Sciatic nerve (tissue), 2 donors: ENCODE results near the gene RNF103. TPM values are rescaled to one million over a fixed set of nuclear protein-coding genes. Genes with fewer than 3 reads are reported as not detected.
"Not testable (repeated sequence)": the region's sequence is repeated elsewhere in the genome, so short reads cannot be mapped to it uniquely, and the experiment has no call there.

Experiments
- ATAC-seq: fragments of 200-7000 bp; cut with Tn5 transposase; one replicate; pipeline ENCODE4 v1.9.1; 2020; ENCODE audit warnings: mild to moderate bottlenecking, moderate library complexity
- DNase-seq: peaks from one replicate; pipeline ENCODE4 v3.0.0-alpha.2; 2020; ENCODE audit warnings: low spot score
- intact Hi-C: fragments of 100-400 bp; cut with DNase I; formaldehyde crosslinking; loops from one replicate; pipeline ENCODE4 v1.14.2; 2022
- total RNA-seq: library from RNA; stranded (reverse); fragmentation: NEBNext Ultra II Directional; extraction: Animal tissue kit (Norgen Biotek cat#: 25700); gene quantifications from one replicate; pipeline ENCODE4 v1.2.1, GENCODE V29; 2021
- donor health status: DM: no; HTN: no; CAD: no.
- donor health status: DM: no; HTN: no; CAD: no.

RNF103 gene
- total RNA-seq, 1 donor from 2014 or later: 62.2 TPM

DNA sequence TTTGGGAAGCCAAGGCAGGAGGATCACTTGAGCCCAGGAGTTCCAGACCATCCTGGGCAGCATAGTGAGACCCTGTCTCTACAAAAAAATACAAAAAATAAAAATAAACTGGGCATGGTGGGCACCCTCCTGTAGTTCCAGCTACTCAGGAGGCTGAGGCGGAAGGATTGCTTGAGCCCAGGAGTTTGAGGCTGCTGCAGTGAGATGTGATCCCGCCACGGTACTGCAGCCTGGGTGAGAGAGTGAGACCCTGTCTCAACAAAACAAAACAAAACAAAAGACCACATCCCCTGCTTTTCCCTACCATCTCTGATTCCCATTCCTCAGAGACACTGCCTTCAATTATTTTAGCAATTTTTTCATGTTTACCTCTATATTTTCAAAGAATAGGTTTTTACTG is 3.9 kb upstream of the RNF103 start:
- intact Hi-C loops: no loop called here
- ATAC-seq: no peak
- no peak for DNase-seq

DNA sequence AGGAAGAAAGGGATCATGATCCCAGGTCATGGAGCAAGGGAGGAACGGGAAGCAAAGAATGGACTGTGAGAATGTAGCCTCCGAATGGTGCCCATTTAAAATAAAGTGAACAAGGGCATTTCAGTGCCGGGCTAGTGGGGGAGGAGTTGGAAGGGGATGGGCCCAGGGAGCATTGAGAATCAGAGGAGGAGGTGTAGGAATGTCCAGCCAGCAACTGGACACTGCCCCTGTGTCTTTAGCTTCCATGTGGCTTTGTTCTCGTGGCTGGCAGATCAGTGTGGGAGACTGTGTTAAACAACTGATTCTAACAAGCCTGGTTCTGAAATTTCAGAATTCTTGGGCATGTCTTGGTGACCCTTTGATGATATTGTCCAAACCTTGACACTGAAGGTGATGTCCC is 1.4 kb upstream of the RNF103 start:
- intact Hi-C loops: no loop called here
- no peak for DNase-seq
- peak; percentile 35 for ATAC-seq

DNA sequence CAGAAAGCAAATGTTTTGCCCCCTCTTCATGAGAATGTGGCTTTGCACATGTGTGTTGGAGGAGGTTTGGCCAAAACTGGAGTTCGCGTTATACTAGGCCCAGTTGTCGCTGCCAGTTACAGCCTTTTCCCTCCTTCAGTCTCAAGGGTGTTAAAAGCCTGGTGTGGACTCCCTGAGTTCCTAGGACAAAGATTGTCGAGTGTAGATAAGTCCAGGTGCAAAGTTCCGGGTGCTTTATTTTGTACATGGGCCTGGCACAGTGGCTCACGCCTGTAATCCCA is 542 bp upstream of the RNF103 start:
- DNase-seq (no peak), ATAC-seq (peak; percentile 7)
- intact Hi-C loops: no loop called here

DNA sequence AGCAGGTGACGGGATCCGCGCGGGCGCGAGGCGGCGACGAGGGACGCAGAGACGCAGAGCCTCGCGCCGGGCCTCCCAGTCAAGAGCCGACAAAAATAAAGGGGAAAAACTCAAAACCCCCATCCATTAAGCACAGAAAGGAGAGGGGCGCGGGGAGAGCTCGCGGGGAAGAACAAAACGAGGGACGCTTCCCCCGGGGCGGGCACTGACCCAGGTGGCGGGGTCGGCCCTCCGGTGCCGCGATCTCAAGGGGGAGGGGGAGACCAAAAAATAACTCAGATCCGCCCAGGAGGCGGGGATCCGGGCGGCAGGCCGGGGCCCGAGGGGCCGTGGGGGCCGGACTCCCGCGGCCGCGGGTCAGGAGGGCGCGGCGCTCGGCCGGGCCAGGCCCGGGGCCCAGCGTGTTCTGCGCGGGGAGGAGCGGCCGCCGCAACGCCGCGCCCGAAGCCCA is 597 bp downstream of the RNF103 start:
- ATAC-seq: peak; percentile 58
- intact Hi-C loops: no loop called here

DNA sequence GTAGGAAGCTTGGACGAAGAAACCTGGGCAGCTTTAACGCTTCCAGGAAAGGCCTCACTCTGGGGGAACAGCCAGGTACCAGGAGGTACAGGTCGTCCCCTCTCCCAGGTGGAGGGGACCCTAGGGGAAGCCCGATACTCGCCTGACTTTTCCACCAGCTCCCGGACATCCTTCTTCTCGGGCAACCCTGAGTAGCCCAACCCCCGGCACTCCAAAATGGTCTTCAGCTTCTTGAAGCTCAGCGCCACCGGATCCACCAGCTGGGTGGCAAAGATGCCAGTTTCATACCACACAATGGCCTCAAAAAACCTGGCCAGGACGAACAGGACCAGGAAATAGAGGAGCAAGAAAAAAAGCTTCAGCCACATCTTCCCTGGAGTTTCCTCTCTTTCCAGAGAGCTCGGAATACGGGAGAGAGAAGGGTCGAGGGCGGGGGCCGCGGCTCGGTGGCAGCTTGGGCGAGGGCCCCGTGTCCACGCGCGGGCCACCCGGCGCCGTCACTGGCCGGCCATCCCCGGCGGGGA is 1.1 kb downstream of the RNF103 start:
- DNase-seq (no peak), ATAC-seq (peak; percentile 5)
- intact Hi-C loops: no loop called here

More for the DNA sequence above, 597 bp downstream of the RNF103 start:
- DNase-seq: peak; percentile 79

DNA sequence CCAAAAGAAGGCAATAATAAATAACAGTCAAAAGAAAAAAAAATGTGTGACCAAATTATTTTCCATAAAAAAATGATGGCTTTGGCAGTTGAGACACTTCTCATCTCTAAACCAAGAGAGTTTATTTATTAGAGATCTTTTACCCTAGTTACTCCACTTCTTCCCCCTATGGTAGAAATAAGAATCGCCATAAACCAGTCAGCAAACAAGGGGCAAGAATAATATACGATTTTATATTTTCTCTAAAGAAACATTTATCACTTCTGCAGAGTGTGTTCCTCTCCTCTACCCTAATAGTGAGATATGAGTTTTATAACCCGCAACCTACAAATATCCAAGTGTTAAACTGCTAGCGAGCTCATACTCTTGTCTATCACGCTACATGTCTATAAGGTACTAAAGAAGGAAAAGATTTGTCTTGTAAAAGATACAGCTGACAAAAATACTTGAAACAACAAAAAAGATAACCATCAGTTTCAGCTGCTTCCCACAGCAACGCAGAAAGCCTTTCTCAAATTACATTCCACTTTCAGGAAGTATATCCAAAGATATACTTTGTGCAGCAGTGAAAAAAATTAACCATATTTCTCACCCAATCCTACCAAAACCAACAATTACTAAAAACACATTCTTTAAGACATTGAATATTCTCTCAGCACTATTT is 2.3 kb downstream of the RNF103 start:
- no peak for DNase-seq
- intact Hi-C loops: no loop called here
- ATAC-seq: no peak

DNA sequence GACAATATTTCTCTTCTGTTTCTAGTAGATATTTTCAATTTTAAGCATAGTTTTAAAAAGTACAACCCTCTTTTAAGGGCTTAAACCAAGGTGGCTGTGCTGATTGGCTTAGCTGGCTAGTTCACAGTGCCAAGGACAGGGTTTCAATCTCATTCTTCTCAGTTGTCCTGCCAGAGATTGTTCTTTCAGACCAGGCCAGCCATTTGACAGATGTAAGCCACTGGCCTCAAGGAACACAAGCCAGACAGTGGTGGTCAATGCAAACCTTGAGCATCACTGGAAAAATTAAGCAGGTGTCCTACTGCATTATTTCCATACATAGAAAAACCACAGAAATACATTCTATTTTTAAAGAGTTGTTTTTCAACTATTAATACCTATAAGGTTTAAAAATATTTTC is 5.9 kb downstream of the RNF103 start:
- intact Hi-C loops: no loop called here
- DNase-seq (no peak), ATAC-seq (no peak)

DNA sequence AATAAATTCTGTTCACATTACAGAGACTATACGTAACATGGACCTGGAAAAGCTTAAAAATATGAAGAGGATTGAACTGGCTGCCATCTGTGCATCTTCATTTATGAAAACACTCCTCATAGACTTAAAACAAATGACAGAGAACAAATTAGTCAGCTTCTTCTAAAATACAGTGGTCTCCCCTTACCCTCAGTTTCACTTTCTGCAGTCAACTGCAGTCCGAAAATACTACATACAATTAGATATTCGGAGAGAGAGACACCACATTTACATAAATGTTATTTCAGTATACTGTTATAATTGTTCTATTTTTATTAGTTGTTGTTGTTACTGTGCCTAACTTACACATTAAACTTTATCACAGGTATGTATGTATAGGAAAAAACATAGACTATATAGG is 6.5 kb downstream of the RNF103 start:
- DNase-seq (no peak), ATAC-seq (no peak)
- intact Hi-C loops: no loop called here

DNA sequence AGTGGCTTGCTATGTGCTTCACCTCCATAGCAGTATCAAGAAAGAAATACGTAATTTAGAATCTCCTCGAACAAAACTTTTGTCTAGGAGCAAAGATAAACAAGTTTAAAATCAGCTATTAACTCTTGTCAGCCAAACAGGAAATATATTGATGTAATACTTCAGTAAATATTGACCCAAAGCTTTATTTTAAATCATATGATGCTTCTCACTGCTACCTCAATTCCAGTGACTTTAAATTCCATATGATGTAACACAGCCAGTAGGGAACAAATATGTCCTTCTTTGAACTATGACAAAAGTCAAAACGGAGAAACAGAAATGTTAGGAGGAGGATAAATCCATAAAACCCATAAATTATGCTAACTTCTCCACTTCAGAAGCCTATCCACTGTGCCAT is 7.2 kb downstream of the RNF103 start:
- intact Hi-C loops: no loop called here
- DNase-seq: no peak
- no peak for ATAC-seq

DNA sequence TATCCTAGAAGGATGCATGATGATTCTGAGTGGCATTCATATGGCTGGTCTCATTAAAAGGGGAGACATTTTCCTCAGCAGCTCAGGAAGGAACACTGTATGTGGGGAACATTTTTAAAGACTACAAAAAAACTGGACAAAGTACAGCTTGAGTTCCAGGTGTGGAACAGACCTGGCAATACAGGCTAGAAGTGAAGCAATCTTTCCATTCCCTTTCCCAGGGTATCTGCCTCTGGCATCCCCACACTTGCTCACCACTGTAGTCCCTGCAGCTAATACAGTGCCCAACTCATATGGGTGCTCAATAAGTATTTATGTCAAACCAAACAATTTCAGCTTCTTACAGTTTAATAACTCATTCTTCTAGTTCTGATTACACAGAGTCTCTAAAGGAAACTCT is 8.1 kb downstream of the RNF103 start:
- intact Hi-C loops: no loop called here
- DNase-seq (no peak), ATAC-seq (no peak)

DNA sequence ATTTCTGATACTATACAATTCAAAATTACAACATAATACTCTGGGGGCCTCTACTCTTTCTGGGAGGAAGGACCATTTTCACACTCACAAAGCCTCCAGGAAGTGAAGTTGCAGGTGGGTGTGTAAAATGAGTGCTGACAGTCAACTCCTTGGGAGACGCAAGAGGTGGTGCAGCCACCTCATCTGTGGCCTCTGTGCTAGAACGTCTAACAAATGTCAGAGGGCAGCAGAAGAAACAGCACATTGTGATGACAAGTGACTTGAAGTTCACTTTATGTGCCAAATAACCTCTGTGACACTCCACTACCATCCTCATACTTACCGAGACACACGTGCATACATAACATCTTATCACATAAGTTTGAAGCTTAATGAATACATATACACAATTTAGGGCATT is 10.2 kb downstream of the RNF103 start:
- no peak for DNase-seq
- intact Hi-C loops: no loop called here
- no peak for ATAC-seq

DNA sequence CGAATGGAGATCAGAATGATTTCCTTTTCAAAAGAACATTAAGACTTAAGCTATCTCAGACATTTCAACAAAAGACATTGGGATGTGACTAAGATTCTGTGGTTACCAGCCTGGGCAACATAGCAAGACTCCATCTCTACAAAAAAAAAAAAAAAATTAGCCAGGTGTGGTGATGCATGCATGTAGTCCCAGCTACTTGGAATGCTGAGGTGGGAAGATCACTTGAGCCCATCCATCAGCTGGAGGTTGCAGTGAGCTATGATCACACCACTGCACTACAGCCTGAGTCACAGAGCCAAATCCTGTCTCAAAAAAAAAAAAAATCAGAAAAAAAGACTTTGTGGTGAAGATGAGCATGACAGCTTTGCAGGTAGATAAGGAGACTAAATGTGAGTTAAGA is 12.8 kb downstream of the RNF103 start:
- intact Hi-C loops: no loop called here
- no peak for ATAC-seq
- no peak for DNase-seq

DNA sequence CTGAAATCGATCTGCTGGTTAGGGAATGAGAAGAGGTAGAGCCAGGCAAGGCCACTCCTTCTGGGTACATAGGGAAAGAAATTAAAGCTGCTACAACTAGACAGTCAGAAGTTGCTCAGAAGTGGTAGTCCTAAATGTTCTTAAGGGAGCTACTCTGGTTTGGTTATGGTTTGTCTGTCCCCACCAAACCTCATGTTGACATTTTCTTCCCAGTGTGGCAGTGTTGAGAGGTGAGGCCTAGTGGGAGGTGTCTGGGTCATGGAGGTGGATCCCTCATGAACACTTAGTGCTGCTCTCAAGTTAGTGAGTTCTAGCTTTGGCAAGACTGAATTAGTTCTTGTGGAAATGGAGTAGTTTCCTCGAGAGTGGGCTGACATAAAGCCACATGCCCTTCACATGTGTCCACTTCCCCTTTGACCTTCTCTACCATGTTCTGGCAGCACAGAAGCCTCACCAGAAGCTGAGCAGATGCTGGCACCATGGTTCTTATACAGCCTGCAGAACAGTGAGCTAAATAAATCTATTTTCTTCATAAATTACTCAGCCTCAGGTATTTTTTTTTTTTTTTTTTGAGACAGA is 14.7 kb downstream of the RNF103 start:
- intact Hi-C loops: no loop called here
- DNase-seq: no peak
- no peak for ATAC-seq

DNA sequence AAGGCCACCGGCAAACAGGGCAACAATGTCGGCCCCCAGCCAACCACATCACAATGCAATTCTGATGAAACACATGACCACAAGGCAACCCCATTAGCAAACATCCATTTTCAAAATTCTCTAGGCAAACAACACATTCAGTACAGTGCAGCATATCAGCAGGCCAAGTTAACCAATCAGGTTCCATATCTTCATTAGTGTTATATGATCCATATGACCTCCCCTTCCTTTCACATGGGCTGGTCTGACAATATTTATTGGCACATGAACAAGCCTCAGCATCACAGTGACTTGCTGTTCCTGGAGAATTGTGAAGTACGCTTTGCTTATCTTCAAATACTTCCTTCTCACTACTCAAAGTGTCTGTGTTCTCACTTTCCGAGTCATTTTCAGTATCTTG is 19.8 kb downstream of the RNF103 start:
- DNase-seq (no peak), ATAC-seq (no peak)
- intact Hi-C loops: no loop called here

DNA sequence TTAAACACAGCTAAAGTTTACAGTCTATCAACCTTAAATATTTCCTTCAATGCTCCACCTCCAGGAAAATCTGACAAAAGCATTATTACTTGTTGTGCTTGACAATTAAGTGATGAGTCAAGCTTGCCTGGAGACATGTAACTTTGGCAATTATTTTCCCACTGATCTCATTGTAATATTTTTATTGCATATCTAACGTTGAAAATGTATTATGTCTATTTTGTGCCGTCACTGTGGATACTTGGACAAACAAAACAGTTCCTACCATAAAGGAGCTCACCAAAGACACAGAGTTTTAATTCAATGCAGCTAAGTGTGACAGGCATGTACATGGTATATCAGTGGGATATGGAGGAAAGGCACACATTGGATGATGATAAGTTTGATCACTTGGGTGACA is 24.7 kb downstream of the RNF103 start:
- DNase-seq (no peak), ATAC-seq (no peak)
- intact Hi-C loops: no loop called here

DNA sequence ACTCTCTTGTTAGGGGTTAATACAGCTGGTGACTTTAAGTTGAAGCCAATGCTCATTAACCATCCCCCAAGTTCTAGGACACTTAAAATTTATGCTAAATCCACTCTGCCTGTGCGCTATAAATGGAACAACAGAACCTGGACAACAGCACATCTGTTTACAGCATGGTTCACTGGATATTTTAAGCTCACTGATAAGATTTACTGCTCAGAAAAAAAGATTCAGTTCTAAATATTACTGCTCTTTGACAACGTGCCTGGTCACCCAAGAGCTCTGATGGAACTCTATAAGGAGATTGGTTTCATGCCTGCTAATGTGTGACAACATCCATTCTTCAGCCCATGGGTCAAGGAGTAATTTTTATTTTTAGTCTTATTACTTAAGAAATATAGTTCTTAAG is 27.5 kb downstream of the RNF103 start:
- DNase-seq (no peak), ATAC-seq (no peak)
- intact Hi-C loops: no loop called here

DNA sequence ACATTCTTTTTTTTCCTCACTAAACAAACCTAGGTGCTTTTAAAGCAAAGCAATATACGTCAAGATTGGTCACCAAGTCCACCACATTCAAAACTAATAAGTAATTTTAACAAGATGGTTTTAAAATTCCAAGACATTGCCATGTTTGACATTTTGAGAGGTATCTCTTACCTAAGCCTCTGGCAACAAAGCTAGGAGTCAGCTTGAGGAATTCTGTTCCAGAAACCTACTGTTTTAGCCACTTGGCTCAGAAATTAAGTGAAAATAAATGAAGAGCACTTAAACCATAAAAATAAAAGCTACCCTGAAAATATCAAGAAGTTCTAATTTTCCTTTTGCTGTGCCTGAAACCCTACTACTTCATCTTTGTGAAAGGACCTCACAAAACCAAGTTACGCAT is 30.4 kb downstream of the RNF103 start:
- intact Hi-C loops: no loop called here

DNA sequence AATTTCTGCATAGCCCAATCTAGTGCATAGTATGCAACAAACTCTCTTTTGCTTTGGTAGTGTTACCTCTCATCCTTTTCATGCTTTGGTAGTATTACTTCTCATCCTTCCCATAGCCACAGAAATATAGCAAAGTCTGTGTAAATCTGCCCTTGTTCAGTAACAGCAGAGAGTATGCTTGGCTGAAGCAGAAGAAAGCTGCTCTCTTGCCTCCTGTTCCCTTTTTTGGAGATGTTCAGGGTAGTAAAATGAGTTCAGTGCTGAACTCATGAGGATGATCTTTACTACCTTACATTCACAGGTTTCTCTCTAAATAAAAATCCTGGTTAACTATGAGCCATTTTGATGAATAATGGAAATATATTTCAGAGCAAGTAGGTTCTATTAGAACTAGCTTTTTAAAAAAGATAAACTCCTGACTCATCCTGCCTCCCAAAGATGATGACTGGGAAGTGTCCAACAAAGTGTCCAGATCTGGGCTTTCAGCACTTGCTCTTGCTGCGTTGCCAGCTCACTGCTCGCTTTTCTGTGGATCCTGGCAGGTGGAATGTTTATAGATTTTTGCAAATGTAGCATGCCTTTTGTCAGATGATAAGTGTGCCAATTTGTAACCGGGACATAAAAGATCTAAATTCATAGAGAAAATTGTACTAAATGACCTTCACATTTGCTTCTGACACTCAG is 31.0 kb downstream of the RNF103 start:
- ATAC-seq (no peak), DNase-seq (no peak)
- intact Hi-C loops: no loop called here

More for the DNA sequence above, 30.4 kb downstream of the RNF103 start:
- DNase-seq (no peak), ATAC-seq (no peak)

DNA sequence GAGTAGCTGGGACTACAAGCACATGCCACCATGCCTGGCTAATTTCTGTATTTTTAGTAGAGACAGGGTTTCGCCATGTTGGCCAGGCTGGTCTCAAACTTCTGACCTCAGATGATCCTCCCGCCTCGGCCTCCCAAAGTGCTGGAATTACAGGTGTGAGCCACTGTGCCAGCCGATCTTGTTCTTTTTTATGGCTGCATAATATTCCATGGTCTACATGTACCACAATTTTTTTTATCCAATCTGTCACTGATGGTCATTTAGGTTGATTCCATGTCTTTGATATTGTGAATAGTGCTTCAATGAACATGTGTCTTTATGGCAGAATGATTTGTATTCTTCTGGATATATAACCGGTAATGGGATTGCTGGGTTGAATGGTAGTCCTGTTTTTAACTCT is 34.0 kb downstream of the RNF103 start:
- intact Hi-C loops, DNase-seq, ATAC-seq: not testable (repeated sequence)

DNA sequence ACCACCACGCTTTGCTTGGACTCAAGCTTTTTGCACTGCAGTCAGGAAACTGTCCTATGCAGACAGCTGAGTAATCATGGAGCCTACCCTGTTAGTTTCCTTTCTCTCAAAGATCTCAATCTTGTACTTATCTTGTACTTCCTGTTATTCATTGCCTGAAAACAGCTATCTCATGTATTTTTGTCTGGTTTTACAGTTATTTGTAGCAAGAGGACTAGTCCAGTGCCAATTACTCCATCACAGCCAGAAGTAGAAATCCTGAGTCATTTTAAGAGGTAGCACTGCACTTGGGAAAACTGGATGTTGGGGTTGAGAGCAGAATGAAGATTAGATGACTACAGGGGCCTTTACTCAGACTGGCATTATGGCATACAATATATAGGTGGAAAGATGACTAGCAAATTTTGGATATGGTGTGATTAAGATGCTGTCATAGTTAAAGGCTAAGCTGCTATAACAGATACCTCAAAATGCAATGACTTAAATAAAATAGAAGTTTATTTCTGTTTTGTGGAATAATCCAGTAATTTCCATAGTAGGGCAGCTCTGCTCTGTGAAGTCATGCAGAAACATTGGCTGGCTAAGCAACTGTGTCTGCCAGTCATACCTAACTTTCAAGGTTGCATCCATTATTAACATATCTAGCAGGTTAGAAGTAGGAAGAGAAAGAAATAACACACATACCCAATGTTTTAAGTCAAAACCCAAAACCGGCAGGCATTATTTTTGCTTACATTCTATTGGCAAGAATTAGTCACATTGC is 39.3 kb downstream of the RNF103 start:
- ATAC-seq (peak; percentile 45), DNase-seq (no peak)
- intact Hi-C loops: no loop called here
